HG03060 (cell line): Measurements from ENCODE around the gene ATP13A2.
"Not testable (repeated sequence)": the region's sequence is repeated elsewhere in the genome, so short reads cannot be mapped to it uniquely, and the experiment has no call there.

Experiments used
- ATAC-seq: cut with Tn5 transposase; IDR thresholded peaks from one replicate; pipeline ENCODE4 v1.9.1; 2021; ENCODE audit warnings: low read depth, moderate number of reproducible peaks; ENCODE audit not compliant: unreplicated experiment

Gene ATP13A2

GRCh38 chr1:16964169-16964568, 47.6 kb downstream of the ATP13A2 start:
- not testable (repeated sequence) for ATAC-seq

- no peak for ATAC-seq
Measured at GRCh38 chr1:16961297-16962133, 50.2 kb downstream of the ATP13A2 start.

- ATAC-seq = no peak
Measured at GRCh38 chr1:16960560-16961296, 51.0 kb downstream of the ATP13A2 start.

- ATAC-seq = no peak
Measured at GRCh38 chr1:16958475-16958874, 53.3 kb downstream of the ATP13A2 start.

- ATAC-seq = no peak
Measured at GRCh38 chr1:16957731-16958130, 54.0 kb downstream of the ATP13A2 start.

GRCh38 chr1:16956775-16957174, 55.0 kb downstream of the ATP13A2 start:
- no peak for ATAC-seq

- ATAC-seq = no peak
Measured at GRCh38 chr1:16955186-16955585, 56.5 kb downstream of the ATP13A2 start.

GRCh38 chr1:16954579-16954978, 57.1 kb downstream of the ATP13A2 start:
- no peak for ATAC-seq

GRCh38 chr1:16952376-16952775, 59.4 kb downstream of the ATP13A2 start:
- ATAC-seq = not testable (repeated sequence)

GRCh38 chr1:16949026-16949425, 62.7 kb downstream of the ATP13A2 start:
- not testable (repeated sequence) for ATAC-seq

- ATAC-seq = not testable (repeated sequence)
Measured at GRCh38 chr1:16948282-16948891, 63.3 kb downstream of the ATP13A2 start.

GRCh38 chr1:16946646-16947045, 65.1 kb downstream of the ATP13A2 start:
- no peak for ATAC-seq

GRCh38 chr1:16946185-16946584, 65.5 kb downstream of the ATP13A2 start:
- not testable (repeated sequence) for ATAC-seq

GRCh38 chr1:16945512-16945911, 66.2 kb downstream of the ATP13A2 start:
- not testable (repeated sequence) for ATAC-seq

- no peak for ATAC-seq
Measured at GRCh38 chr1:16944038-16944437, 67.7 kb downstream of the ATP13A2 start.

- ATAC-seq = not testable (repeated sequence)
Measured at GRCh38 chr1:16939386-16940180, 72.1 kb downstream of the ATP13A2 start.

GRCh38 chr1:16938351-16939321, 73.1 kb downstream of the ATP13A2 start:
- ATAC-seq = no peak

- not testable (repeated sequence) for ATAC-seq
Measured at GRCh38 chr1:16936580-16936979, 75.1 kb downstream of the ATP13A2 start.
